Peyer's patch (tissue), 4 donors: ENCODE data around the gene FOS.

Experiments used
- CTCF ChIP-seq, 6 experiments: fragments of 450-650 bp in 4 of 6; fragments of 200-600 bp in 2 of 6; sonication (generic) in 1 of 6; IDR thresholded peaks; one replicate each; pipeline ENCODE4 v1.5.1; 2017 to 2019; ENCODE audit warnings: antibody characterized with exemption in 6 of 6, mild to moderate bottlenecking in 3 of 6, moderate library complexity in 1 of 6
- POLR2A ChIP-seq, 2 donors: fragments of 450-650 bp; IDR thresholded peaks; one replicate each; pipeline ENCODE4 v1.5.1; 2017; ENCODE audit warnings: antibody characterized with exemption in 2 of 2, mild to moderate bottlenecking in 2 of 2, moderate library complexity in 2 of 2

GRCh38 chr14:75279763-75280290 lies 1.2 kb downstream of the FOS start:
- TF ChIP-seq CTCF (IDR thresholded peaks at IDR 0.05) (no peak), POLR2A (IDR thresholded peaks at IDR 0.05) (peak in 1 of 2 donors; percentile 10)
